Fibroblast of peridontal ligament (primary cell): ENCODE data around the gene TFEC.

Experiments
- DNase-seq: peaks from one replicate; pipeline ENCODE4 v3.0.0-alpha.2; 2010; ENCODE audit errors: extremely low read depth

TFEC gene

DNA sequence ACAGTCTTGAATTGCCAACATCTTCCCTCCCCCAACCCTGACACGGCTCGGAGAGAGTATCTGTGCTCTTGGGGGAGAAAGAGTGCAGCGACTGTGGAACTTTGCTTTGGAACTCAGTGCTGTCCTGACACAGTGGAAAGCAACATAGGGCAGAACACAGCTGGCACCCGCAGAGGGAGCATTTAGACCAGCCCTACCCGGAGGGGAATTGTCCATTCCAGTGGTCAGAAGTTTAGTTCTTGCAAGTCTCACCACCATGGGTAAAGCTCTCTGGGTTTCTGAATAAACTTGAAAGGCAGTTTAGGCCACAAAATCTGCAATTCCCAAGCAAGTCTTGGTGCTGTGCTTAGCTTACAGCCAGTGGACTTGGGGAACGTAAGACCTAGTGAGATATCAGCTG, 34.9 kb downstream of the TFEC start:
- no peak for DNase-seq

DNA sequence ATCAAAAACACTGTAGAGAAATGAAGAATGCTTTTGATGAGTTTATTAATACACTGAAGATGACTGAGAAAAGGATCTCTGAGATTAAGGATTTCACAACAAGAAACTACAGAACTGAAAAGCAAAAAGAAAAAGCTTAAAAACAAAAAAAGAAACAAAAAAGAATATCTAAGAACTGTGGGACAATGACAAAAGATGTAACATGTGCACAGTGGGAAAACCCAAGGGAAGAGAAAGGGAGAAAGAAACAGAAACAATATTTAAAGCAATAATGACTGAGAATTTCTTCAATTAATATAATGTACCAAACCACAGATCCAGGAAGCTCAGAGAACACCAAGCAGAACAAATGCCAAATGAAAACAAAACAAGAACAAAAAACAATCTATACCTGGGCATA, 42.2 kb downstream of the TFEC start:
- no peak for DNase-seq

DNA sequence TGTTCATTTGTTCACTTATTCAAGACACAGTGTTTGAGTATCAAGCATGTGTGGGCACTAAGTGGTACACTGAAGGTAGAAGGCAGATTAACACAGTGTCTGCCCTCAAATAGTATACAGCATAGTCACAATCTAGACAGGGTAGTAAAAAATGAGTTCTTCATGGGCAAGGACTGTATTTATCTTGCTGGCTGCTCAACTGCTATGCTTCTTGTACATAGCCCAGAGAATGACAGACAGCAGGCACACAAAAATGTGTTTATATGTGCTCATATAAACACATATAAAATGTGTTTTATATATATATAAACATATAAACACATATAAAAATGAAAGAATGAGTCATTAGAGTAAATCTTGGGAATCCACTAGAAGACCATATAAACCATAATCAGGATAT, 43.1 kb downstream of the TFEC start:
- no peak for DNase-seq

DNA sequence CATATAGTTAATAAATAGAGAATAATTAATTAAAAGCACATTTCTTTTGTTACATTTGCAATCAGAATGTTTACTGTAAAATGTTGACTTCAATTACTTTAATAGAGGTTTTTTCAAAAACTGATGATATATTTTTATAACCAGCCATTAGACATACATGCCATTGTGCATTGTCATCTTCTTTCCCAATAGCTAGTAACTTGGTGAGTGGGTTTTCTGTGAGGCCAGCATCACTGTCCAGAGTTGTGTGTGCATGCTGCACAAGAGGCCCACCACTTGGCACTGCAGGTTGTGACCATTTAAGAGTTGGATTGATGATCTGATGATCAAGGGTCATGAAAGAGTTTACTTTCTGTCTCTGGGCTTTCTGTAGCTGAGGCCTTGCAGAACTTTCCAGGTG, 46.5 kb downstream of the TFEC start:
- DNase-seq: no peak

DNA sequence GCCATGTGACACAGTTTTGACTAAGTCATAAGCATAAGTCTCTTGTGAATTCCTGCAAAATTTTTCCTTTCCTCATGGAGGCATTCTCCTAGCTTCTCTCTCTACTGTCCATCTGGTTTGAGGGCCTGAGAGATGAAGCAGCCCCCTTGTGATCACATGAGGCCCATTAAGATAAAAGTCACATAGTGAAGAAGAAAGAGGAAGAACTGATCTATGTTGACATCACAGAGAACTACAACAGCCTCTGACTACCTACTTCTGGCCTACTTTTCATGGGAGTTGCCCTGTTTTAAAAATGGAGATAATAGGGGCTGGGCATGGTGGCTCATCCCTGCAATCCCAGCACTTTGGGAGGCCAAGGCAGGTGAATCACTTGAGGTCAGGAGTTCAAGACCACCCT, 50.4 kb downstream of the TFEC start:
- no peak for DNase-seq

DNA sequence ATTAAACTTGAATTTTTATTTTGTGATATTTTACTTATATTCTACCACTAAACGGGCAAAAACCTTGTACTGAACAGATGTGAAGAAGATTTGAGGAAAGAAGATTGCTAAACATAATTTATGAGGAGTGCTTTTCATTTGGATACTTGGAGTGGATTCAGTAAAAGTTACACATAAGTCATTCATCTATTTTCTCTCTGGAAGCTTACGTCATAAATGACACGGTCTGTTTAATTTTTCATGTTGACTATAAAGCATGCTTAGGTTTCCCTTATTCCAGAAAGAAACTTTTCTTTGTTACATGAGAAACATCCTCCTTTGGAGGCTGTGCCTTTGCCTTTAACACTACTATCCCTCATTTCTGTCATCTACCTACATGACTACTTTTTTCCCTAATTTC, 53.9 kb downstream of the TFEC start:
- DNase-seq: peak; percentile 3

DNA sequence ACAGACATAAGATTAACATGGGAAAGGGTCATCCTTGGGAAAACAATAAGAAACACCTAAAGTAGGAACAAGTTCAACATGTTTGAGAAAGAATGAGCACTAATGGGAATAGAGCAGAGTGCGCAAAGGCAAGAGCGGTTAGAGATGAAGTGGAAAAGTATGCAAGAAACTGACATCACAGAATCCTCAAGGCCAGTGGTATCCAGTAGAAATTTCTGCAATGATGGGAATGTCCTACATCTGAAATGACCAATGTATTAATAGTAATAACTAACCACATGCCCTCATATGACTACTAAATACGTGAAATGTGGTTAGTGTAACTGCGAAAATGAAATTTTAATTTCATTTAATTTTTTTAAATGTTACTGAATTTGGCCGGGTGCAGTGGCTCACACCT, 54.8 kb downstream of the TFEC start:
- DNase-seq: no peak

DNA sequence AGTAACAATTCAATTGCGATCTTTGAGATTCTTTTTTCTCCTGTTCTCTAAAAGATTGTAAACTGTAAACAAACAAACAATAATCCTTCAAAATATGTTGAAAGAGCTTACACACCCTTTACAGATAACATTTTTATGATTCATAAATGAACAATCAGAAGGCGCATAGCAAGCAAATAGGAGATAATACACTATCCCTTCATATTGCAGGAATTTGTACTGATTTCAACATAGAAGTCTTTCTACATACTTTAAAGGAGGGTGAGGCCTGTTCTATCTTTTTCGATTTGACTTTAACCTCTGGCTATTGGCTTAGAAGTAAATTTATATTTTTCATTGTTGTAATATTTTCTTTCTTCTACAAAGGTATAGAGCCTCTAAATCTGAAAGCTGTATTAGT, 57.2 kb downstream of the TFEC start:
- no peak for DNase-seq

DNA sequence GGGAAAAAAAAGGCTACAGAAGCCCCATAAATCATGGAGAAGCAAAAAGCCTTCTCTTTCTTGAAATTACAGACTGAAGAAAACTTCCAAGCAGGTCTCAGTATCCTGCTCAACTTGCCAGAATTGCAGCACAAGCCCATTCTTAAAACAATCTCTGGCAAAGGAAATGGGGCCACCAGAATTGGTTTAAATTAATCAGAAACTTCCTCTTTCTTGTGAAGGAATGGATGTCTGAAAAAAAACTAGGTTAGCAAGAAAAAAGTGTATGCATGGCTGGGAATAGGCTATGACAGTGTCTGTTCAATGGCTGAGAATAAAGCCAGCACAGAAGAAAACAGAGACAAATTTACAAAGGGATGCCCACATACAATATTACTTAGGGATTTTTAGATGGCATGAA, 59.1 kb downstream of the TFEC start:
- no peak for DNase-seq

DNA sequence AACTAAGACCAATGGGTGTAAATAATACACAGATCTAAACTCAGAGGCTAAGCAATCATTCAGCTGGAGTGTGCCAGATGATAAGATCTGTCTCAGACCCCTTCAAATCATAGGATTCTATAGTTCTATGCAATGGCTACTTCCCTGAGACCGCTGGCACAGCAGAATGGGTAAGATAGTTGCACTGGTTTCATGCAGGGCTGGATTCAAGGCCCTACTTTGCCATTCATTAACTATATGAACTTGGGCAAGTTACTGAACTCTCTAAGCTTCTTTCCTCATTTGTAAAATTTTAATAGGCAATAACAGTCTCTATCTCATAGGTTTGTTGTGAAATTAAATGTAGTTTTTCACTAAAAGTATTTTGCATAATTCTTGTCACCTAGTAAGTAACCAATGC, 62.0 kb downstream of the TFEC start:
- no peak for DNase-seq

DNA sequence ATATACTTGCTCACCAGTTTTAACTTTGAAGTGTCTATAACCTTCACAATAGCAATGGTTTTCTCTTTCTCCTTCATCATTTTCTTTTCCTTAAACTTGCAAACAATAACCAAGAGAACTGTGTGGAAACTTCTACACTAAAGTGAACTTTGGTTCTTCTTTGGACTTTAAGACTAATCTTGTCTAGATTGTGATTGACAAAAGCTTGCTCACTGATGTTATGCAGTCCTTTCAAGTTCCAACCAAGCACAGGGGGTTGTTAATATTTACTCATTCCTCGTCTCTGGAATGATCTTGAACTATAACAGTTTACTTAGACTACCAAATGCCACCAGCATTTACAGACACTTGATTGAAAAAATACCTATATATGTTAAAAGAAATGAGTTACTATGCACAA, 62.4 kb downstream of the TFEC start:
- no peak for DNase-seq

DNA sequence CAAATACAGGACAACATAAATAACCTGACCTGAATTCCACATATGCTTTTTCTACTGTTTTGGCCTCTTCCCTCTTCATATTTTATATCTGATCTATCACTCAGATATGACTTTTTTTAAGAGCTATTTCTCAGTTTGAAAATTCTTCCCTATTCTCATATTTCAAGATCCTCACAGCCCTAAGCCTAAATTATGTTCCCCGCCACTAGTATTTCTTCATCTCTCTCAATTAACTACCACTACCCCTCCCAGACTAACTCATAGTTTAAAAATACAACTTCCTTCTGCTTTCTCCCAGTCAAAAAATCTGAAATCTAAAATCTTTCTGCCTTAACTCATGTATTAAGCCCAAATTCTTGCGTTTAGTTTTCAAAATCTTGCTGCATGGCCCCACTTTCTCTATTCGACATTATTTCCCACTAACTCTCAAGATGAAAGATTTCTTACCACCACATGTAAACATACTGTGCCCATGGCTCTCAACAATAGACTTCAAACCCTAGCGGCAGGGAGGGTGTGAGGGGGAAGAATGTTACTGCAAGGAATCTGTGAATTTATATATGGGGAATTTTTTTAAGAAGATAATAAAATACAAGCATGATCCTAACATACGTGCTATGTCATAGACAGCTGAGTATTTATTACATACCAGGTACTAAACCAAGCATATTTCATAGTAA, 64.6 kb downstream of the TFEC start:
- no peak for DNase-seq

DNA sequence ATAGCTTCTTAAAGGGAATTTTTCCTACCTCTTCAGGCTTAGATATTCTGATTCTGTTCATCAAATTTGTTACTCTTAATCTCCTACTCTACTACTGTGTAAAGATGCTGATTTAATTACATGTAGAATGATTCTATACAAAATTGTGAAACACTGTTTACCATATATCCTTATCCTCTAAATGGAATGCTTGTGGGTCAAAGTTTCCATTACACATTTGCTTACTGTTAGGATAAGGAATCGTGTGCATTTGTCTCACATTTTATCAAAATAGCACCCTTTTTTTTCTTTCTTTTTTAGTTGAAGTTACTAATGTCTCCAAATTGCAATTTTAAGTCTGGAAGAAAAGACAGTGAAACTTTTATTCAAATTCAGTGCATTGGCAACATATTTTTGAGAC, 65.3 kb downstream of the TFEC start:
- DNase-seq: no peak

DNA sequence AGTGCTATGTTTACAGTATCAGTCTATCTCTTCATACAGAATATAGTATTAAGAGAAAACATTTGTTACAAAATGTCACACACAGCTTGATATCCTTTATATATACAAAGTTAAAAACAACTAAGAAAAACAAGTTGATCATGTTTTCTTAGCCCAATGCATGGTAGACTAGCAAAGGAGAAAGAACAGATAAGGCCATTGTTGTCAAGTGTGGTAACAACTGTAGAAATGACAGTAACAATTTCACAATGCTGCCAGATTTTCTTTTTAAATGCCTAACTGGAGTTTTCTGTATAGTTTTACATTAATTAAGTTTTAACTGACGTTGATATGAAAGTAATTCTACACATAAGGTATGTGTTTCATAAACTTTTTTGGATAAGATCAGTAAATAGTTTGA, 65.8 kb downstream of the TFEC start:
- DNase-seq: no peak

DNA sequence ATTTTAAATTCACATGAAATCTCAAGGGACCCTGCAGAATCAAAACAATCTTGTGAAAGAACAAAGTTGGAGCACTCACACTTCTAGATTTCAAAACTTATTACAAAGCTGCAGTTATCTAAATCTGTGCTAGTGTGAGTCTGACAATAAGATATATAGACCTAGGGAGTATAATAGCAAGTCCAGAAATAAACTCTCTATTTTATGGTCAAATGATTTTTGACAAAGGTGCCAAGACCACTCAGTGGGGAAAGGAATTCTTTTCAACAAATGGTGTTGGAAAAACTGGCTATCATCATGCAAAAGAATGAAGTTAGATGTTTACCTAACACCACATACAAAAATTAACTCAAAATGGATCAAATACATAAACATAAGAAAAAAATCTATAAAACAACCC, 68.2 kb downstream of the TFEC start:
- peak; percentile 2 for DNase-seq

DNA sequence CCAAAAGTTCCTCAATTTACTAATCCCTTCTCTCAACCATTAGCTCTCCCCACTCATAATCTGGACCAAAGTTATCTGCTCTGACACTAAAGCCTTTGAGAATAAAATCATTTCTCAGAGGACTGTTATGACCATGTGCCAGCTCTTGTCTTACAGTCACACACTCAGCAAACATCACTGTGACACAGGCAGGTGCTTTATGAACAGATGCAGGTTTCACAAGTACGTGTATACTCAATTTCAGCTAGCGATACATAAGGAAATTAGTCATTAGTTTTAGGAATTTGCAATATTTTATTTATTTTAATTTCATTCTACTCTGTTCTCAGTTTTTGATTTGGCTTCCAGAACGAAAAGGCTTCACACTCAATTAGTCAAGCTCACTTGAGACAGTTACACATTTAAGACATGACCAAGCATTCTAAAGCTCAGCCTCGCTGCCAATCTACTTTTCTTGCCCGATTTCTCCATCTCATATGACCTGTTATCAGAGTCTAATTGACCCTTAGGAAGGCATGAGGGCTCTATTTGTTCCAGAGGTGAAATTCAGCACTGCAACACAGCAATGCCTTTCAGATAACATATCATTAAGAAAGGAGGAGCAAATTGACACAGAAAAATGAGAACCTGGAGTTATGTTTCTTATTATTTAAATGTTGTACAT, 76.8 kb downstream of the TFEC start:
- DNase-seq: no peak

DNA sequence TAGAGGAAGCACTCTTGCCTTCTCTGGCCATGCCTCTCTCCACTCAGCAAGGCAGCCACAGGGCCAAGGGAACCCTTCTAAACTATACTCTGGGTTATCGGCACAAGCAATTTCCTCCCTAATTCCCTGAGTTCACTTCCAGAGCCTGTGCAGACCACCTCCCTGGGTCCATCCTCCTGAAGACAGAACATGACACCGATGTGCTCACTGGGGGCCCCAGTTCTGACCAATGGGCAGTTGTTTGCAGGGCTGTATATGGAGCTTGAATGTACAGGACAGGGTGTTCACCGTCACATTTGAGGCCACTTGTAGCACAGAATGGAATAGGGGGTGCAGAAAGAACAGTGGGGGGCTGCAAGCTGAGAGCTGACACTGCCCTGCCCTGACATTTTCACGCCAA, 77.7 kb downstream of the TFEC start:
- no peak for DNase-seq

DNA sequence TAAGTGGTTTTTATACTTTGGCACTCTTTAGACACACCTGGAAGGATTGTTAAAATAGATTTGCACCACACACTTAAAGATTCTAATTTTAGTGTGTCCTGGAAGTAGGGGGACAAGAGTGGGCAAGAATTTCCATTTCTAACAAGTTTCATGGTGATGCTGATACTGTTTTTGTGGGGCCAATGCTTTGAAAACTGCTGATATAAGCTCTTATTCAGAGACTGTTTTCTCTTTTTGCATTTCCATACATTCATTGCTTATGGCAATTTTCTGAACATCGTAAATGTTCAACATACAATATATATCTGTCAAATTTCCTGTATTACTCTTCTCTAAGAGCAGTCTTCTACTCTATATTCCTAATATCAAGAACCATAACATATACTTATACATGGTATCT, 79.0 kb downstream of the TFEC start:
- no peak for DNase-seq

DNA sequence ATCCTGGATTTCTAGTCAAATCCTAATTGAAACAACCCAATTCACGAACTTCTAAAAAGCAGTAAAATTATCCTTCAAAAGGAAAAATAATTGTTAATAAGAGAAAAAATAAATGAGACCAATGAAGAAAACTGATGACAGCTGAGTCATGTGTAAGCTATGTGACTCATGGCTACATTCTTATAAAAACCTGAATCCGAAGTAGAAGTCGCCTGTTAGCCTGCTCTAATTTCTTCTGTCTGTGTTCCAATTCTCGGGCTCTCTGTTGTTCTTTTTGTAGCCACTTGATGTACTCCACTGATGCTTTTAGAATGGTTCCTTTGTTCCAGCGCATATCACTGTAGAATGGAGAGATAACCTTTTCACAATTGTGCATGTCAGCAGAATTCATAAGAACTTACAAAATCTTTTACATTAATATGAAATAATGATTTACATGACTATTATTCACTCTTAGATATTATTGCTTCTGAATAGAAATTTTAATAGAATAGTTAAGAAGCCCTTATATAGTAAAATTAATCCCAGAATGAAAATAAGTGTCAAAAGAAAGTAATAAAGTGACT, 88.8 kb downstream of the TFEC start:
- no peak for DNase-seq

DNA sequence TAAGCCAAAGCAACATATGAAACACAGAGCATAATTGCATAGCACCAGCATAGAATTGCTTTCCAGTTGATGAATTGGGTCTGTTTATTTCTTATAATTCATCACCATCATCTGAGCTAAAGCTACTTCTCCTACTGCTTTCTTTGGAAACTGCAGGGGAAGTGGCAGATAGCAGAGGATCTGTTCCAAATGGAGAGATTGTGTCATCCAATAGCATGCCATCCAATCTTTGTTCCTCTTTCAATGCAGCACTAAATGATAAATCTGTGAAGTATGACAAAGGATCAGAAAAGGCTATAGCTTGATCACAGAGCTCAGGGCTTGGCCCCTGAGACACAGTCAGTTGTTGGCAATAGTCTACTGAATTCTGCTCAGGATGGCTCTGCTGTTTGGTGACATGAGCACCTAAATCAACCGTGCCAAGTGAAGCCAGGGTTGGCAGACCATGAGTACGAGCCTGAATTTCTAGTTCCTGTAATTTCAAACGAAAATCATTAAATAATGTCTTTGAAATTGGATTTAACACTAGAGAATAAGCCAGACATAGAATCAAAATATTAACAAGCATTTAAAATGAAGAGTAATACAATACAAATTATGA, 90.0 kb downstream of the TFEC start:
- DNase-seq: no peak

DNA sequence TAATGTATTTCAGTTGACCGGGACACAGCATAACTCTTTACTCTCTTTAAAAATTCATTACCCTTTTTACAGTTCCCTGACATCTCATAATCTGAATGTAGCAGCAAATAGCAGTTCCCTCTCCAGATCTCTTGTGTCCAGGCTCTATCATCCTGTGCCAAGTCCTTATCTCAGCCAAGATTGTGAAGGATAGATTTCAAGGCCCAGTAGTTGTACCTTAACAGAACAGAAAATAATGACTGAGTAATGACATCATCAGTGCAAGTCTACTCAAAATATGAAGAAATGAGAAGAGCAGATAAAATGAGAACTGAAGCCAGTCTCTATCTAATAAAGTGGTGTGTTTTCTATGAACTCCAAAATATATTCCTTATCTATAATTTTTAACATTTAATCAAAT, 92.6 kb downstream of the TFEC start:
- DNase-seq: no peak

DNA sequence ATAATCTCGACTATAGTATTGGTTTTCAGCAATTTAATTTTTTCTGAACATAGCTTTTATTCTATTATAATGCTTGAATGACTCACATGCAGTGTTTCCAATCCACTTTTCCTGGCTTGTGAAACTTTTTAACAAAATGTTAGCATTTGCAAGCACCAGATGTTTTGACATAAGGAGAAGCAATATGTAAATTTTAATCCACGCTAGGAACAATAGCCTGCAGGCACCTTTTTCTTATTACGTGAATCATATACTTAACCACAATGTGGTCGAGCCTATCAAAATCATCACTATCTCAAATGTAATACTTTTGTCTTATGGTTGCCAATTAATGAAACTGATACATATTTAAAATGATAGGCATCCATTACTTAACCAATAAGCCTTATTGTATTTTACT, 97.1 kb downstream of the TFEC start:
- peak; percentile 29 for DNase-seq

DNA sequence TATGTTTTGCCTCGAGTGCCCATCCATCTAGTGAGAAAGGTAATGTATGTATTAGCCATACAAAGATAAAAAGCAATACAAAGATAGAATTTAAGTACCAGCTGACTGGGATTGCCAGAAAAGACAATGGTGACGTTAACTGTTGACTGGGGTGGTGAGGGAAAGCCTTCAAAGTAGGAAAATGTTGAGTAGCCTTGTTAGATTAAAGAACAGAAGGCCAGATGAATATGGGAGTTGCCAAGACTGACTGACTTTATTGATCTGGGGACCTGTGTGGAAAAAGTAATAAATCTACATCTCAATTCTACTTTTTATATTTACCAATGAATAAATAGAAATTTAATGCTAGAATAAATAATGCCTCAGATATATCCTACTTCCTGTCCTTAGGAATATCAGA, 97.7 kb downstream of the TFEC start:
- DNase-seq: no peak
